SK-N-SH (cell line): ENCODE results near the gene PGD.

Source experiments
- CHD2 ChIP-seq: fragments of 150-350 bp; IDR thresholded peaks from 2 replicates; pipeline ENCODE4 v1.6.1; 2018; ENCODE audit warnings: low read length; ENCODE audit not compliant: partially characterized antibody
- EP300 ChIP-seq, 2 experiments: IDR thresholded peaks; 2 replicates each; pipeline versions ENCODE4 v1.4.0 to v1.6.1; 2012; ENCODE audit warnings: borderline replicate concordance in 1 of 2, low read depth in 1 of 2, low read length in 1 of 2
- EZH2phosphoT487 ChIP-seq: fragments of 200-600 bp; sonication (generic); IDR thresholded peaks from 2 replicates; pipeline ENCODE4 v1.6.1; 2017; ENCODE audit warnings: low read depth, mixed run types, mild to moderate bottlenecking, antibody characterized with exemption, moderate library complexity, borderline replicate concordance
- GABPA ChIP-seq: IDR thresholded peaks from 2 replicates; pipeline ENCODE4 v1.4.0; 2012; ENCODE audit warnings: low read depth, mild to moderate bottlenecking
- JUND ChIP-seq: IDR thresholded peaks from 2 replicates; pipeline ENCODE4 v1.4.0; 2012
- NFIC ChIP-seq: IDR thresholded peaks from 2 replicates; pipeline ENCODE4 v1.4.0; 2012; ENCODE audit warnings: borderline replicate concordance
- POLR2AphosphoS5 ChIP-seq: IDR thresholded peaks from 2 replicates; pipeline ENCODE4 v1.6.1; 2012; ENCODE audit warnings: low read depth, low read length
- RAD21 ChIP-seq: IDR thresholded peaks from 2 replicates; pipeline ENCODE4 v1.6.1; 2012; ENCODE audit warnings: mild to moderate bottlenecking, low read length
- TAF1 ChIP-seq: IDR thresholded peaks from 2 replicates; pipeline ENCODE4 v1.6.1; 2012; ENCODE audit warnings: low read depth, mild to moderate bottlenecking, low read length, moderate library complexity, borderline replicate concordance
- TEAD4 ChIP-seq: IDR thresholded peaks from 2 replicates; pipeline ENCODE4 v1.4.0; 2012; ENCODE audit warnings: mild to moderate bottlenecking, borderline replicate concordance; ENCODE audit not compliant: insufficient read depth
- TF ChIP-seq, protein P1 (sequence below): fragments of 200-600 bp; sonication (generic); IDR thresholded peaks from 2 replicates; pipeline ENCODE4 v1.6.1; 2017; ENCODE audit warnings: antibody characterized with exemption, mild to moderate bottlenecking, moderate library complexity
- TF ChIP-seq, protein P2 (sequence below): IDR thresholded peaks from 2 replicates; pipeline ENCODE4 v1.6.1; 2012; ENCODE audit warnings: mild to moderate bottlenecking, low read depth, low read length, moderate library complexity
- TF ChIP-seq, protein P3 (sequence below): IDR thresholded peaks from 2 replicates; pipeline ENCODE4 v1.4.0; 2012; ENCODE audit warnings: low read depth, borderline replicate concordance

DNA sequence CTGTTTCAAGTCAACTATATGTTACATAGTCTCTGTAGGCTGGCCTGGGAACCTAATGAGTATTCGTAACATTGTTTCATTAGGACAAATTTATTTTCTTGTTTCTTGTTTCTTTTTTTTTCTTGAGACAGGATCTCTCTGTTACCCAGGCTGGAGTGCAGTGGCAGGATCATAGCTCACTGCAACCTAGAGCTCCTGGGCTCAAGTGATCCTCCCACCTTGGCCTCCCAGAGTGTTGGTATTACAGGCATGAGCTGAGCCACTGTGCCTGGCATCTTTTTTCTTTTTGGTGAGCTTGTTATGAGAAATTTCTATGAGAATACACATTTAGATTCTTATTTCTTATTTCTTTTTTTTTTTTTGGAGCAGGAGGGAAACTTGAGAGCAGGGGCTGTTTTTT is 38.2 kb downstream of the PGD start:
- TF ChIP-seq NFIC = no peak
- no peak for TF ChIP-seq EZH2phosphoT487
- TF ChIP-seq, protein P1, sequence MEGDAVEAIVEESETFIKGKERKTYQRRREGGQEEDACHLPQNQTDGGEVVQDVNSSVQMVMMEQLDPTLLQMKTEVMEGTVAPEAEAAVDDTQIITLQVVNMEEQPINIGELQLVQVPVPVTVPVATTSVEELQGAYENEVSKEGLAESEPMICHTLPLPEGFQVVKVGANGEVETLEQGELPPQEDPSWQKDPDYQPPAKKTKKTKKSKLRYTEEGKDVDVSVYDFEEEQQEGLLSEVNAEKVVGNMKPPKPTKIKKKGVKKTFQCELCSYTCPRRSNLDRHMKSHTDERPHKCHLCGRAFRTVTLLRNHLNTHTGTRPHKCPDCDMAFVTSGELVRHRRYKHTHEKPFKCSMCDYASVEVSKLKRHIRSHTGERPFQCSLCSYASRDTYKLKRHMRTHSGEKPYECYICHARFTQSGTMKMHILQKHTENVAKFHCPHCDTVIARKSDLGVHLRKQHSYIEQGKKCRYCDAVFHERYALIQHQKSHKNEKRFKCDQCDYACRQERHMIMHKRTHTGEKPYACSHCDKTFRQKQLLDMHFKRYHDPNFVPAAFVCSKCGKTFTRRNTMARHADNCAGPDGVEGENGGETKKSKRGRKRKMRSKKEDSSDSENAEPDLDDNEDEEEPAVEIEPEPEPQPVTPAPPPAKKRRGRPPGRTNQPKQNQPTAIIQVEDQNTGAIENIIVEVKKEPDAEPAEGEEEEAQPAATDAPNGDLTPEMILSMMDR = no peak
- TF ChIP-seq JUND = no peak
- no peak for TF ChIP-seq RAD21
- TF ChIP-seq TEAD4 = no peak
- TF ChIP-seq, protein P2, sequence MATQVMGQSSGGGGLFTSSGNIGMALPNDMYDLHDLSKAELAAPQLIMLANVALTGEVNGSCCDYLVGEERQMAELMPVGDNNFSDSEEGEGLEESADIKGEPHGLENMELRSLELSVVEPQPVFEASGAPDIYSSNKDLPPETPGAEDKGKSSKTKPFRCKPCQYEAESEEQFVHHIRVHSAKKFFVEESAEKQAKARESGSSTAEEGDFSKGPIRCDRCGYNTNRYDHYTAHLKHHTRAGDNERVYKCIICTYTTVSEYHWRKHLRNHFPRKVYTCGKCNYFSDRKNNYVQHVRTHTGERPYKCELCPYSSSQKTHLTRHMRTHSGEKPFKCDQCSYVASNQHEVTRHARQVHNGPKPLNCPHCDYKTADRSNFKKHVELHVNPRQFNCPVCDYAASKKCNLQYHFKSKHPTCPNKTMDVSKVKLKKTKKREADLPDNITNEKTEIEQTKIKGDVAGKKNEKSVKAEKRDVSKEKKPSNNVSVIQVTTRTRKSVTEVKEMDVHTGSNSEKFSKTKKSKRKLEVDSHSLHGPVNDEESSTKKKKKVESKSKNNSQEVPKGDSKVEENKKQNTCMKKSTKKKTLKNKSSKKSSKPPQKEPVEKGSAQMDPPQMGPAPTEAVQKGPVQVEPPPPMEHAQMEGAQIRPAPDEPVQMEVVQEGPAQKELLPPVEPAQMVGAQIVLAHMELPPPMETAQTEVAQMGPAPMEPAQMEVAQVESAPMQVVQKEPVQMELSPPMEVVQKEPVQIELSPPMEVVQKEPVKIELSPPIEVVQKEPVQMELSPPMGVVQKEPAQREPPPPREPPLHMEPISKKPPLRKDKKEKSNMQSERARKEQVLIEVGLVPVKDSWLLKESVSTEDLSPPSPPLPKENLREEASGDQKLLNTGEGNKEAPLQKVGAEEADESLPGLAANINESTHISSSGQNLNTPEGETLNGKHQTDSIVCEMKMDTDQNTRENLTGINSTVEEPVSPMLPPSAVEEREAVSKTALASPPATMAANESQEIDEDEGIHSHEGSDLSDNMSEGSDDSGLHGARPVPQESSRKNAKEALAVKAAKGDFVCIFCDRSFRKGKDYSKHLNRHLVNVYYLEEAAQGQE = no peak
- no peak for TF ChIP-seq TAF1
- no peak for TF ChIP-seq CHD2
- TF ChIP-seq, protein P3, sequence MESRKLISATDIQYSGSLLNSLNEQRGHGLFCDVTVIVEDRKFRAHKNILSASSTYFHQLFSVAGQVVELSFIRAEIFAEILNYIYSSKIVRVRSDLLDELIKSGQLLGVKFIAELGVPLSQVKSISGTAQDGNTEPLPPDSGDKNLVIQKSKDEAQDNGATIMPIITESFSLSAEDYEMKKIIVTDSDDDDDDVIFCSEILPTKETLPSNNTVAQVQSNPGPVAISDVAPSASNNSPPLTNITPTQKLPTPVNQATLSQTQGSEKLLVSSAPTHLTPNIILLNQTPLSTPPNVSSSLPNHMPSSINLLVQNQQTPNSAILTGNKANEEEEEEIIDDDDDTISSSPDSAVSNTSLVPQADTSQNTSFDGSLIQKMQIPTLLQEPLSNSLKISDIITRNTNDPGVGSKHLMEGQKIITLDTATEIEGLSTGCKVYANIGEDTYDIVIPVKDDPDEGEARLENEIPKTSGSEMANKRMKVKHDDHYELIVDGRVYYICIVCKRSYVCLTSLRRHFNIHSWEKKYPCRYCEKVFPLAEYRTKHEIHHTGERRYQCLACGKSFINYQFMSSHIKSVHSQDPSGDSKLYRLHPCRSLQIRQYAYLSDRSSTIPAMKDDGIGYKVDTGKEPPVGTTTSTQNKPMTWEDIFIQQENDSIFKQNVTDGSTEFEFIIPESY = no peak
- no peak for TF ChIP-seq GABPA
- no peak for TF ChIP-seq POLR2AphosphoS5
- no peak for TF ChIP-seq EP300 (IDR thresholded peaks at IDR 0.05; ENCODE audit: borderline replicate concordance in 1 of 2, low read depth in 1 of 2, low read length in 1 of 2)
